K562 (cell line): Measurements from ENCODE around the gene GBX1. TPM values are rescaled to one million over a fixed set of nuclear protein-coding genes. Genes with fewer than 3 reads are reported as not detected.

Experiments
- DPF2 ChIP-seq: fragments of 450-650 bp; IDR thresholded peaks from 2 replicates; pipeline ENCODE4 v1.6.1; 2016
- FOXA3 ChIP-seq, 2 experiments: fragments of 450-650 bp in 1 of 2; sonication (generic) in 1 of 2; formaldehyde crosslinking; IDR thresholded peaks in 1 of 2; conservative IDR thresholded peaks in 1 of 2; 2 replicates each; pipeline versions ENCODE4 v1.4.0 to v1.8.0; 2020 to 2022; ENCODE audit warnings: mild to moderate bottlenecking in 2 of 2, missing genetic modification reagents in 1 of 2
- HLTF ChIP-seq: fragments of 450-650 bp; IDR thresholded peaks from 2 replicates; pipeline ENCODE4 v1.6.1; 2016
- MCM2 ChIP-seq: fragments of 450-650 bp; IDR thresholded peaks from 2 replicates; pipeline ENCODE4 v1.6.1; 2017; ENCODE audit warnings: low read depth, mild to moderate bottlenecking
- MCM3 ChIP-seq: fragments of 450-650 bp; IDR thresholded peaks from 2 replicates; pipeline ENCODE4 v1.6.1; 2016
- PCBP1 ChIP-seq: fragments of 200-400 bp; formaldehyde crosslinking; IDR thresholded peaks from 2 replicates; pipeline ENCODE4 v1.6.1; 2018; ENCODE audit warnings: mild to moderate bottlenecking, low read depth, low read length; ENCODE audit not compliant: poor library complexity, severe bottlenecking
- POLR2A ChIP-seq: fragments of 450-650 bp; conservative IDR thresholded peaks from 2 replicates; pipeline ENCODE4 v1.6.1; 2016
- PYGO2 ChIP-seq: fragments of 450-650 bp; IDR thresholded peaks from 2 replicates; pipeline ENCODE4 v1.6.1; 2016; ENCODE audit warnings: mild to moderate bottlenecking, missing genetic modification characterization, moderate library complexity, missing compliant biosample characterization
- SP2 ChIP-seq: IDR thresholded peaks from 2 replicates; pipeline ENCODE4 v1.6.1; 2011; ENCODE audit warnings: mild to moderate bottlenecking, low read depth, low read length, moderate library complexity; ENCODE audit not compliant: poor library complexity, severe bottlenecking; ENCODE audit errors: extremely low read depth
- TCF3 ChIP-seq: sonication (generic); formaldehyde crosslinking; IDR thresholded peaks from 2 replicates; pipeline ENCODE4 v1.4.0; 2020; ENCODE audit warnings: mild to moderate bottlenecking, missing genetic modification reagents
- ZNF408 ChIP-seq: fragments of 250-450 bp; sonication (Bioruptor Pico); IDR thresholded peaks from 2 replicates; pipeline ENCODE4 v1.4.0; 2020; ENCODE audit warnings: low read depth, mild to moderate bottlenecking, moderate library complexity
- ZNF583 ChIP-seq: fragments of 250-450 bp; sonication (Bioruptor Pico); IDR thresholded peaks from 2 replicates; pipeline ENCODE4 v1.4.0; 2020
- polyA plus RNA-seq, 8 experiments: library from polyadenylated mRNA; depleted of rRNA in 4 of 8; stranded (reverse) in 5 of 8; unstranded in 3 of 8; fragments of >200 nt; fragmentation: Nextera tagmentation in 2 of 8; fragmentation: Illumina TruSeq in 1 of 8; extraction: Ambion mirVana in 2 of 8; extraction: Trizol in 1 of 8; gene quantifications; 2 replicates each; pipeline versions ENCODE4 v1.2.1 to v1.2.3, GENCODE V29; 2011 to 2014; ENCODE audit warnings: inconsistent platforms in 1 of 8, missing spikeins in 1 of 8
- total RNA-seq, 7 experiments: library from RNA; depleted of rRNA in 6 of 7; stranded (reverse); fragments of >200 nt in 6 of 7; fragmentation: Illumina TruSeq in 2 of 7; extraction: Trizol in 2 of 7; gene quantifications; 2 replicates each; pipeline versions ENCODE4 v1.2.1 to v1.2.3, GENCODE V29; 2011 to 2021; ENCODE audit warnings: low replicate concordance in 1 of 7
- TF ChIP-seq, protein P1 (sequence below): fragments of 200-800 bp; sonication (Bioruptor generic); IDR thresholded peaks from 2 replicates; pipeline ENCODE4 v1.6.1; 2017; ENCODE audit warnings: missing genetic modification characterization, missing compliant biosample characterization
- TF ChIP-seq, protein P2 (sequence below): fragments of 250-450 bp; sonication (Bioruptor Pico); IDR thresholded peaks from 2 replicates; pipeline ENCODE4 v1.4.0; 2020; ENCODE audit warnings: borderline replicate concordance
- TF ChIP-seq, protein P3 (sequence below): sonication (generic); formaldehyde crosslinking; IDR thresholded peaks from 2 replicates; pipeline ENCODE4 v1.8.1; 2023; ENCODE audit warnings: mild to moderate bottlenecking, missing genetic modification reagents

Gene GBX1
- total and polyA plus RNA-seq, 9 of the 15 experiments (the other 6 are each of a cell fraction or from before 2014, with no cell fraction given) = not detected

DNA sequence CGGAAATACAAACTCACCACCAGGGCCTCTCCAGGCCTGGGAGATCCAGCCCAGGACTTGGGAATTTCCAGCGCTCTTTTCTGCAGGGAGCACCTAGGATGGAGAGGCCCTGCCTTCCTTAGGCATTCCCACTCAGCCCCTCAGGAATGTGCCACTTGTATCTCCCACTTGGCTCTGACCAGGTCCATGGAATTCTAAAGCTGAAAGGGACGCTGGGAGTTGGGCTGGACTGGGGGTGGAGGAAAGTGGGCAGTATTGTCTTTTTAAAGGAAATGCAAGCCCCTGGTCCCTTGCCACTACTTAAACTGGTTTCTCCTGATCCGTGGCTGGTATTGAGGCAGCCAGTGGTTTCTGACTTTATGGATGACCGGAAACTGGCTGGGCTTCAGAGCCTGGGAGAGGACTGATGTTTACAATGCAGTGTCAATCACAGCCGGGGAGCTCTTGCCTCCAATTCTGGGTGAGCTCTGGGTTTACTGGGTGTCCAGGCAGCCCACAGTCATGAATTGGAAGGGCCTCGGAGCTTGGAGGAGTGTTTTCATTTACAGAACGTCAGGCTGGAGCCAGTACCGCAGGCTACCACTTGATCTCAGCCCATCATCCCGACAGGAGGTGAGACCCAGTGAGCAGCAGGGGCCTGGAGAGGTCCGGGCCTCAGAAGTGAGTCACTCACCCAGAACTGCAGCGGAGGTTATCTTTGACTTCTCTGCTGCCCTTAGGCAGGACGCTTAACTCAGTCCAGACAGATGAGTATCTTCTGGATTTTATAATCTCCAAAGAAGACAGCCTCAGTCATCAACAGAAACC, 53.9 kb downstream of the GBX1 start (continued):
- TF ChIP-seq, protein P1, sequence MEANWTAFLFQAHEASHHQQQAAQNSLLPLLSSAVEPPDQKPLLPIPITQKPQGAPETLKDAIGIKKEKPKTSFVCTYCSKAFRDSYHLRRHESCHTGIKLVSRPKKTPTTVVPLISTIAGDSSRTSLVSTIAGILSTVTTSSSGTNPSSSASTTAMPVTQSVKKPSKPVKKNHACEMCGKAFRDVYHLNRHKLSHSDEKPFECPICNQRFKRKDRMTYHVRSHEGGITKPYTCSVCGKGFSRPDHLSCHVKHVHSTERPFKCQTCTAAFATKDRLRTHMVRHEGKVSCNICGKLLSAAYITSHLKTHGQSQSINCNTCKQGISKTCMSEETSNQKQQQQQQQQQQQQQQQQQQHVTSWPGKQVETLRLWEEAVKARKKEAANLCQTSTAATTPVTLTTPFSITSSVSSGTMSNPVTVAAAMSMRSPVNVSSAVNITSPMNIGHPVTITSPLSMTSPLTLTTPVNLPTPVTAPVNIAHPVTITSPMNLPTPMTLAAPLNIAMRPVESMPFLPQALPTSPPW (CRISPR knock-in tag) = no peak
- TF ChIP-seq HLTF (no peak), ZNF583 (no peak), MCM2 (no peak), TCF3 (CRISPR knock-in tag) (peak; percentile 34; the same call in 1 of the 2 replicates), PYGO2 (tag) (no peak), POLR2A (no peak), ZNF408 (no peak), FOXA3 (CRISPR knock-in tag; conservative IDR thresholded peaks at IDR 0.05 in 1 of 2, IDR thresholded peaks at IDR 0.05 in 1 of 2) (no peak), SP2 (no peak), PCBP1 (no peak), MCM3 (no peak), DPF2 (peak; percentile 79)
- TF ChIP-seq, protein P2, sequence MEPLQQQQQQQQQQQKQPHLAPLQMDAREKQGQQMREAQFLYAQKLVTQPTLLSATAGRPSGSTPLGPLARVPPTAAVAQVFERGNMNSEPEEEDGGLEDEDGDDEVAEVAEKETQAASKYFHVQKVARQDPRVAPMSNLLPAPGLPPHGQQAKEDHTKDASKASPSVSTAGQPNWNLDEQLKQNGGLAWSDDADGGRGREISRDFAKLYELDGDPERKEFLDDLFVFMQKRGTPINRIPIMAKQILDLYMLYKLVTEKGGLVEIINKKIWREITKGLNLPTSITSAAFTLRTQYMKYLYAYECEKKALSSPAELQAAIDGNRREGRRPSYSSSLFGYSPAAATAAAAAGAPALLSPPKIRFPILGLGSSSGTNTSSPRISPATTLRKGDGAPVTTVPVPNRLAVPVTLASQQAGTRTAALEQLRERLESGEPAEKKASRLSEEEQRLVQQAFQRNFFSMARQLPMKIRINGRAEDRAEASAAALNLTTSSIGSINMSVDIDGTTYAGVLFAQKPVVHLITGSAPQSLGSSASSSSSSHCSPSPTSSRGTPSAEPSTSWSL (CRISPR knock-in tag) = no peak
- TF ChIP-seq, protein P3, sequence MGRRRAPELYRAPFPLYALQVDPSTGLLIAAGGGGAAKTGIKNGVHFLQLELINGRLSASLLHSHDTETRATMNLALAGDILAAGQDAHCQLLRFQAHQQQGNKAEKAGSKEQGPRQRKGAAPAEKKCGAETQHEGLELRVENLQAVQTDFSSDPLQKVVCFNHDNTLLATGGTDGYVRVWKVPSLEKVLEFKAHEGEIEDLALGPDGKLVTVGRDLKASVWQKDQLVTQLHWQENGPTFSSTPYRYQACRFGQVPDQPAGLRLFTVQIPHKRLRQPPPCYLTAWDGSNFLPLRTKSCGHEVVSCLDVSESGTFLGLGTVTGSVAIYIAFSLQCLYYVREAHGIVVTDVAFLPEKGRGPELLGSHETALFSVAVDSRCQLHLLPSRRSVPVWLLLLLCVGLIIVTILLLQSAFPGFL (CRISPR knock-in tag) = no peak
